Adrenal gland (tissue), 12 donors: ENCODE results near the gene PPP2R2D. TPM values are rescaled to one million over a fixed set of nuclear protein-coding genes. Genes with fewer than 3 reads are reported as not detected.
A peak's percentile ranks its signal among the peaks of the same experiment; 100 is the strongest.

ENCODE experiments used
- DNase-seq, 7 donors: peaks; one replicate each; pipeline ENCODE4 v3.0.0-alpha.2; 2019 to 2020
- H3K27ac ChIP-seq, 5 donors: fragments of 200-600 bp; sonication (generic) in 4 of 5; 1 replicate in 3 of 5; 2 replicates in 2 of 5; pipeline versions ENCODE4 v1.5.1 to v1.8.0; 2016 to 2020; ENCODE audit warnings: mild to moderate bottlenecking in 1 of 5
- H3K27me3 ChIP-seq: fragments of 200-600 bp; 2 replicates; pipeline ENCODE4 v1.8.0; 2021
- H3K36me3 ChIP-seq, 2 donors: fragments of 200-600 bp; replicated peaks in 1 of 2; 1 replicate in 1 of 2; 2 replicates in 1 of 2; pipeline versions ENCODE4 v1.5.1 to v1.8.0; 2018 to 2022
- H3K4me1 ChIP-seq, 2 donors: fragments of 200-600 bp; replicated peaks in 1 of 2; 1 replicate in 1 of 2; 2 replicates in 1 of 2; pipeline versions ENCODE4 v1.5.1 to v1.8.0; 2018 to 2021
- H3K4me3 ChIP-seq, 4 donors: fragments of 200-600 bp; sonication (generic) in 3 of 4; one replicate each; pipeline ENCODE4 v1.5.1; 2016 to 2018
- H3K9me3 ChIP-seq, 3 donors: fragments of 200-600 bp; sonication (generic) in 1 of 3; replicated peaks in 1 of 3; 1 replicate in 2 of 3; 2 replicates in 1 of 3; pipeline versions ENCODE4 v1.5.1 to v1.8.0; 2016 to 2021
- CTCF ChIP-seq, 6 experiments: fragments of 450-650 bp in 4 of 6; fragments of 200-600 bp in 2 of 6; sonication (generic) in 1 of 6; IDR thresholded peaks; 1 replicate in 5 of 6; 2 replicates in 1 of 6; pipeline versions ENCODE4 v1.5.1 to v1.8.0; 2016 to 2021; ENCODE audit warnings: antibody characterized with exemption in 6 of 6, mild to moderate bottlenecking in 2 of 6, moderate library complexity in 1 of 6
- POLR2A ChIP-seq, 2 donors: fragments of 450-650 bp; IDR thresholded peaks; one replicate each; pipeline ENCODE4 v1.6.1; 2017; ENCODE audit warnings: antibody characterized with exemption in 2 of 2, mild to moderate bottlenecking in 2 of 2, moderate library complexity in 1 of 2
- WGBS, 4 donors: extraction: QIAGEN DNeasy Blood & Tissue Kit in 2 of 4; methylation state at CpG; one replicate each; pipeline versions ENCODE4 v1.1.5 to v1.1.7; 2013 to 2017; 5-methylcytosine and 5-hydroxymethylcytosine counted together
- intact Hi-C, 2 donors: fragments of 100-400 bp; cut with DNase I; formaldehyde crosslinking; loops; one replicate each; pipeline versions ENCODE4 v1.14.1 to v1.15.0; 2022 to 2023
- polyA plus RNA-seq, 3 donors: library from polyadenylated mRNA; stranded (reverse); fragments of 200-250 nt in 2 of 3; fragments of 350-450 nt in 1 of 3; fragmentation: Illumina TruSeq in 1 of 3; extraction: RNeasy Lipid Tissue Mini Kit (QIAGEN cat#74804) in 1 of 3; gene quantifications; one replicate each; pipeline ENCODE4 v1.2.3, GENCODE V29; 2013 to 2014
- total RNA-seq, 9 donors: library from RNA; depleted of rRNA in 4 of 9; stranded (reverse); fragments of >200 nt in 4 of 9; fragments of 120-200 nt in 1 of 9; fragmentation: NEBNext Ultra II Directional in 1 of 9; extraction: Animal tissue kit (Norgen Biotek cat#: 25700) in 1 of 9; gene quantifications; one replicate each; pipeline versions ENCODE4 v1.1.0 to v1.2.4, GENCODE V29; 2013 to 2023
- donor health status: healthy with polysubstance abuse.
- donor health status: Bipolar disorder and iron deficiency.
- donor health status: DM: yes; HTN: yes; CAD: no.
- donor health status: DM: no; HTN: no; CAD: no.
- donor health status: DM: no; HTN: no; CAD: no.
- donor health status: DM: yes; HTN: yes; CAD: no.

The PPP2R2D gene
- total and polyA plus RNA-seq, 12 donors: 37.8 to 83.2 (median 58.9) TPM

GRCh38 chr10:131886237-131886636, 14.6 kb upstream of the PPP2R2D start:
- intact Hi-C loops: loop anchor here (2.0 to 10.0 kb wide), 5 partner anchors 59 to 256 kb away; no protein-coding TSS in a partner anchor
- TF ChIP-seq POLR2A (IDR thresholded peaks at IDR 0.05): no peak
- TF ChIP-seq CTCF (IDR thresholded peaks at IDR 0.05): no peak
- no peak overlapping the region for H3K4me3 ChIP-seq
- no peaks in the 10 kb centered on the region for H3K36me3 ChIP-seq
- peaks cover 0 to 3% of the 10 kb centered on the region in 2 donors for H3K4me1 ChIP-seq
- no peaks in the 10 kb centered on the region for H3K27me3 ChIP-seq
- H3K9me3 ChIP-seq: no peaks in the 10 kb centered on the region
- peak in 1 of 7 donors; percentile 11 for DNase-seq
- 76 to 89% (median 83%) methylated on average over 5 to 10 of the region's 10 CpGs for WGBS, 4 donors
- no peak overlapping the region for H3K27ac ChIP-seq

DNA sequence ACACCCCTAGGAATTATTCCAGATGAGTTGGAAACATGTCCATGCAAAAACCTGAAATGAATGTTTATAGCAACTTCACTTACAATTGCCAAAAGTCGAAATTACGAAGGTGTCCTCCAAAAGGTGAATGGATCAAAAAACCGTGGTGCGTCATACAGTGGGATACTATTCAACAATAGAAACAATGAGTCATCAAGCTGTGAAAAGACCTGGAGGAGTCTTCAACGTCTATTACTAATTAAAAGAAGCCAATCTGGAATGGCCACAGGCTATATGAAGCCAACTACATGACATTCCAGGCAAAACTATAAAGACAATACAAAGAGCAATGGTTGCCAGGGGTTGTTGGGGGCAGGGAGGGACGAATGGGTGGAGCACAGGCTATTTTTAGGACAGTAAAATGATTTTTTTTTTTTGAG, 12.6 kb upstream of the PPP2R2D start:
- intact Hi-C loops: loop anchor here (5.0 to 10.0 kb wide), 4 partner anchors 57 to 254 kb away; no protein-coding TSS in a partner anchor
- no peak for DNase-seq
- no peak for TF ChIP-seq CTCF (IDR thresholded peaks at IDR 0.05)
- TF ChIP-seq POLR2A (IDR thresholded peaks at IDR 0.05): no peak
- Histone ChIP-seq H3K27ac (no peak overlapping the region), H3K27me3 (no peaks in the 10 kb centered on the region), H3K4me3 (no peak overlapping the region), H3K4me1 (peaks cover 6 to 7% of the 10 kb centered on the region in 2 donors), H3K36me3 (no peaks in the 10 kb centered on the region), H3K9me3 (no peaks in the 10 kb centered on the region)
- WGBS, 4 donors: 60 to 70% (median 65%) methylated on average over 6 of the region's 6 CpGs

- Histone ChIP-seq H3K36me3 (no peaks in the 10 kb centered on the region), H3K9me3 (no peaks in the 10 kb centered on the region), H3K27me3 (no peaks in the 10 kb centered on the region), H3K27ac (no peak overlapping the region), H3K4me1 (peaks cover 6 to 7% of the 10 kb centered on the region in 2 donors), H3K4me3 (no peak overlapping the region)
- intact Hi-C loops: loop anchor here (5.0 to 10.0 kb wide), 5 partner anchors 48 to 253 kb away; no protein-coding TSS in a partner anchor
- WGBS, 4 donors: 85 to 93% (median 90%) methylated on average over 9 of the region's 9 CpGs
- no peak for DNase-seq
- no peak for TF ChIP-seq POLR2A (IDR thresholded peaks at IDR 0.05)
- TF ChIP-seq CTCF (IDR thresholded peaks at IDR 0.05): no peak
Observed at GRCh38 chr10:131889755-131890154, 11.1 kb upstream of the PPP2R2D start.

- 74 to 80% (median 80%) methylated on average over 9 to 11 of the region's 11 CpGs for WGBS, 4 donors
- peak overlapping the region in 2 of 5 donors; percentile 38 to 80 for H3K27ac ChIP-seq
- H3K9me3 ChIP-seq: no peaks in the 10 kb centered on the region
- no peak overlapping the region for H3K4me3 ChIP-seq
- peaks cover 6 to 7% of the 10 kb centered on the region in 2 donors for H3K4me1 ChIP-seq
- TF ChIP-seq CTCF (IDR thresholded peaks at IDR 0.05): no peak
- TF ChIP-seq POLR2A (IDR thresholded peaks at IDR 0.05): no peak
- no peaks in the 10 kb centered on the region for H3K27me3 ChIP-seq
- H3K36me3 ChIP-seq: no peaks in the 10 kb centered on the region
- DNase-seq: no peak
- intact Hi-C loops: loop anchor here in 1 of 2 donors (5.0 kb wide), 1 partner anchor 47 kb away; no protein-coding TSS in a partner anchor
Observed at GRCh38 chr10:131890276-131891195, 10.3 kb upstream of the PPP2R2D start.
